Measurements from ENCODE around the gene PTPN14. TPM values are rescaled to one million over a fixed set of nuclear protein-coding genes. Genes with fewer than 3 reads are reported as not detected.

The PTPN14 gene
- total RNA-seq, 1 experiment from 2014 or later, result 76.4 TPM

GRCh38 chr1:214418391-214418790 is 133.0 kb downstream of the PTPN14 start:
- Histone ChIP-seq H3K23ac (ENCODE audit: insufficient read length, low read depth, low read length) (no peak overlapping the region), H3K4me2 (ENCODE audit: insufficient read depth, insufficient read length, low read length) (no peak overlapping the region), H2BK120ac (ENCODE audit: low read depth, low read length, poor library complexity, severe bottlenecking) (no peak overlapping the region), H4K8ac (replicated peaks; ENCODE audit: insufficient read length, low read depth, low read length) (no peak overlapping the region), H2AK5ac (ENCODE audit: insufficient read length, low read length) (no peak overlapping the region), H3K79me2 (ENCODE audit: insufficient read depth, low read length) (no peaks in the 10 kb centered on the region; the same call in 1 of the 2 replicates), H3T11ph (ENCODE audit: low read length) (no peak overlapping the region), H3K9ac (ENCODE audit: extremely low read depth, insufficient read length, low read length) (no peak overlapping the region), H3K23me2 (ENCODE audit: insufficient read length, low read depth, low read length, poor library complexity, severe bottlenecking) (no peaks in the 10 kb centered on the region), H3K18ac (ENCODE audit: insufficient read length, low read depth, low read length) (no peak overlapping the region), H2BK20ac (ENCODE audit: low read depth, low read length, poor library complexity, severe bottlenecking) (no peak overlapping the region), H2AFZ (ENCODE audit: low read length) (no peak overlapping the region), H3K79me1 (ENCODE audit: insufficient read depth, low read depth, low read length, poor library complexity, severe bottlenecking) (no peaks in the 10 kb centered on the region), H3K9me3 (ENCODE audit: control insufficient read depth, low read depth, low read length) (no peaks in the 10 kb centered on the region), H4K5ac (ENCODE audit: insufficient read length, low read depth, low read length) (no peak overlapping the region), H2BK12ac (ENCODE audit: insufficient read length, low read depth, low read length) (no peak overlapping the region), H4K20me1 (ENCODE audit: control insufficient read depth, insufficient read depth, insufficient read length) (no peaks in the 10 kb centered on the region), H3K4ac (ENCODE audit: low read depth, low read length) (no peak overlapping the region), H3K56ac (ENCODE audit: insufficient read length, low read depth, low read length) (no peak overlapping the region), H2BK5ac (ENCODE audit: insufficient read length, low read length) (no peak overlapping the region), H4K91ac (ENCODE audit: insufficient read length, low read depth, low read length) (no peak overlapping the region), H3K27ac (ENCODE audit: insufficient read length, low read depth, low read length) (no peak overlapping the region), H3K14ac (ENCODE audit: insufficient read depth, low read length) (no peak overlapping the region), H3K4me1 (ENCODE audit: insufficient read depth, low read length) (peaks cover 6% of the 10 kb centered on the region; the same call in 1 of the 2 replicates), H2BK15ac (ENCODE audit: low read depth, low read length) (no peak overlapping the region), H3K27me3 (ENCODE audit: insufficient read depth, low read length) (no peaks in the 10 kb centered on the region)
- Mint-ChIP-seq H3K4me1 (peaks cover 51 to 72% of the 10 kb centered on the region in 2 experiments), H3K27ac (peak overlapping the region; percentile 6 to 37 (median 10); a peak in 4 of 7 replicates), H3K36me3 (ENCODE audit: insufficient read depth in 1 of 3, low read depth in 3 of 3) (no peaks in the 10 kb centered on the region), H3K9me3 (no peaks in the 10 kb centered on the region), H3K27me3 (ENCODE audit: low read depth) (no peaks in the 10 kb centered on the region), H3K4me3 (no peak overlapping the region)
- no peak for TF ChIP-seq CTCF (conservative IDR thresholded peaks at IDR 0.05)
- no peak for DNase-seq
- WGBS (ENCODE audit: extremely low coverage, insufficient read length, low lambda C conversion rate), result no CpG with 5 or more reads among the region's 1 CpG
